HG02623 (cell line): ENCODE measurements around the gene FASTKD2.

Source experiments
- ATAC-seq: cut with Tn5 transposase; IDR thresholded peaks from one replicate; pipeline ENCODE4 v1.9.1; 2021; ENCODE audit warnings: moderate library complexity; ENCODE audit not compliant: unreplicated experiment

Gene FASTKD2

GRCh38 chr2:206836722-206837121, 71.3 kb downstream of the FASTKD2 start:
- ATAC-seq = no peak

GRCh38 chr2:206837775-206838174, 72.4 kb downstream of the FASTKD2 start:
- ATAC-seq = no peak

- ATAC-seq = no peak
These were observed 73.3 kb downstream of the FASTKD2 start for GRCh38 chr2:206838690-206839089.

- no peak for ATAC-seq
These were observed 75.6 kb downstream of the FASTKD2 start for GRCh38 chr2:206840999-206841398.
